Measurements from ENCODE around the gene KIF20B.
A peak's percentile ranks its signal among the peaks of the same experiment; 100 is the strongest.

Gene KIF20B, protein sequence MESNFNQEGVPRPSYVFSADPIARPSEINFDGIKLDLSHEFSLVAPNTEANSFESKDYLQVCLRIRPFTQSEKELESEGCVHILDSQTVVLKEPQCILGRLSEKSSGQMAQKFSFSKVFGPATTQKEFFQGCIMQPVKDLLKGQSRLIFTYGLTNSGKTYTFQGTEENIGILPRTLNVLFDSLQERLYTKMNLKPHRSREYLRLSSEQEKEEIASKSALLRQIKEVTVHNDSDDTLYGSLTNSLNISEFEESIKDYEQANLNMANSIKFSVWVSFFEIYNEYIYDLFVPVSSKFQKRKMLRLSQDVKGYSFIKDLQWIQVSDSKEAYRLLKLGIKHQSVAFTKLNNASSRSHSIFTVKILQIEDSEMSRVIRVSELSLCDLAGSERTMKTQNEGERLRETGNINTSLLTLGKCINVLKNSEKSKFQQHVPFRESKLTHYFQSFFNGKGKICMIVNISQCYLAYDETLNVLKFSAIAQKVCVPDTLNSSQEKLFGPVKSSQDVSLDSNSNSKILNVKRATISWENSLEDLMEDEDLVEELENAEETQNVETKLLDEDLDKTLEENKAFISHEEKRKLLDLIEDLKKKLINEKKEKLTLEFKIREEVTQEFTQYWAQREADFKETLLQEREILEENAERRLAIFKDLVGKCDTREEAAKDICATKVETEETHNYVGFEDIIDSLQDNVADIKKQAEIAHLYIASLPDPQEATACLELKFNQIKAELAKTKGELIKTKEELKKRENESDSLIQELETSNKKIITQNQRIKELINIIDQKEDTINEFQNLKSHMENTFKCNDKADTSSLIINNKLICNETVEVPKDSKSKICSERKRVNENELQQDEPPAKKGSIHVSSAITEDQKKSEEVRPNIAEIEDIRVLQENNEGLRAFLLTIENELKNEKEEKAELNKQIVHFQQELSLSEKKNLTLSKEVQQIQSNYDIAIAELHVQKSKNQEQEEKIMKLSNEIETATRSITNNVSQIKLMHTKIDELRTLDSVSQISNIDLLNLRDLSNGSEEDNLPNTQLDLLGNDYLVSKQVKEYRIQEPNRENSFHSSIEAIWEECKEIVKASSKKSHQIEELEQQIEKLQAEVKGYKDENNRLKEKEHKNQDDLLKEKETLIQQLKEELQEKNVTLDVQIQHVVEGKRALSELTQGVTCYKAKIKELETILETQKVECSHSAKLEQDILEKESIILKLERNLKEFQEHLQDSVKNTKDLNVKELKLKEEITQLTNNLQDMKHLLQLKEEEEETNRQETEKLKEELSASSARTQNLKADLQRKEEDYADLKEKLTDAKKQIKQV (N-terminal part only)

DNA sequence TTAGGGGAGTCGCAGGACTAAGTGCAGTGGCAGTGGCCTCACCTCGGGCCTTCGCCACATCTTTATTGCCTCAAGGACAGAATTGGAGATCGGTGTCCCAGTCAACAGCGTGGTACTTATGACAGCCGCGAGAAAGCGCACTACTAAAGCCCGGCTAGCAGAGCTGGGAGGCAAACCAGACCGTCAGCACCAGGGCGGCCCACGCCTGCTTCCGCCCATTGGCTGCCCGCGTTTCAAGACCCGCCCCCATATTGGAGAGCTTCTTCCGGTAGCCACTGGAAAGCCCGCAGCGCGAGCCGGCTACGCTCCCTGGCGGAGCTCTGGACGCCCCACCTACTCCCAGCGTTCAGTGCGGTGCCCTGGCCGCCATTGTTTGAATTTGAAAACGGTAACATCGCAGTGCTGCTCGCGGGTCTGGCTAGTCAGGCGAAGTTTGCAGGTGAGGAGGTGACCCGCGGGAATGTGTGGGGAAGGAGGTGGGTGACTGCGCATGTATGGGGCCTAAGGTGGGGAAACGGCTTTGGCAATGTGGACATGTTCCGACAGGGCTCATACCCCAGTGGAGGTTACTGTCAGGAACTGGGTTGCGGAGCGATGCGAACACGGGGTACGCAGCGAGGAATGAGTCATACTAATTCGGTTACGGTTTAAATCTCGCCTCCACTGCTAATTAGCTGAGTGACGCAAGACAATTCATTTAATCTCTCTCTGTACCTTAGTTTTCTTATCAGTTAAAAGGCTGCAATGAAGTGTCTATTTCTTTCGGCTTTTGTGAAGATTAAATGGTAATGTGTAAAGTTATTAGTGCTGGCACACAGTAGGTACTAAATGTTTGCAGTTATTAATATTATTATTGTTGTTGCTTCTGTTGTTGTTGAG, at the start of gene KIF20B:
KIF20B (plus strand) TSS at position 349 of the 879 bp plus-strand sequence. CDS start 3,705 bp downstream, outside the sequence.
- H3K4me1 ChIP-seq (ENCODE audit: control insufficient read depth, insufficient read depth, low read length), result peaks cover 9% of the 10 kb centered on the region
- H3K9me3 ChIP-seq (ENCODE audit: control insufficient read depth in 2 of 2, low read length in 2 of 2), result no peaks in the 10 kb centered on the region
- H3K36me3 ChIP-seq (ENCODE audit: control insufficient read depth in 2 of 2, insufficient read depth in 2 of 2, low read length in 2 of 2), result no peaks in the 10 kb centered on the region
- peak within 1 kb of the TSS; percentile 93 to 99 for H3K4me3 ChIP-seq (ENCODE audit: low read length in 2 of 2)
- no peaks in the 10 kb centered on the region for H3K27me3 ChIP-seq (ENCODE audit: control insufficient read depth in 1 of 2, insufficient read depth in 2 of 2, low read length in 2 of 2)
- peak within 1 kb of the TSS; percentile 86 to 90 for H3K9ac ChIP-seq (ENCODE audit: low read length in 2 of 2)
- peak within 1 kb of the TSS; percentile 69 for H3K27ac ChIP-seq (ENCODE audit: low read length)

DNA sequence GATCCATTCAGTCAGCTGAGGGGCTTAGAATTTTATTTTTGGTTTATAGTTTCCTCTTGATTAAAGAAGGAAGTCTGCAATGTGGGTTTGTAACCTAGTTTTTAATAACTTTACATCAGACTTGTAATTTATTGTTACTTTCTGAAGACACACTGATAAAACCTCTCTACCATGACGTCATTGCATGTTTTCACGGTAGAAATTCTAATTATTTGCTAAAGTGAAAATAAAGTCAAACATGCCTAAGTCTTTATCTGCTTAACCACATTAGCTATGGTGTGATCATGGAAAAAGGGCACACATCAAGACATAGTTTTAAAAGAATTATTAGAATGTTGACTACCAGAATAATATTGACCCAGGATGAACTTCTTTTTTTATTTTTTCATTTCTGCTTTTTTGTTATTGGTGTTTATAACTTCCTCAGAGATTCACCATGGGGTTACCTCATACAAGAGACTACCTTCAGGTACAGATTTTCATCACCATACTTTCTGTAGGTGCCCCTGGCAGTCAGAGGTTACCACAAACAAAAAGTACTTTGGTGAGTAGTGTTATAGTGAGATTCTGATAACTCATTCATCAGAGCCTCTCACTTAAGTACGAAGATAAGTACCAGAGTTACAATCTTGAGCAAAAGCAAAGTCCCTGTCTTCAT, 49.3 kb upstream of the KIF20B start:
- Histone ChIP-seq H3K9ac (ENCODE audit: low read length in 2 of 2) (no peak overlapping the region), H3K36me3 (ENCODE audit: control insufficient read depth in 2 of 2, insufficient read depth in 2 of 2, low read length in 2 of 2) (no peaks in the 10 kb centered on the region), H3K27me3 (ENCODE audit: control insufficient read depth in 1 of 2, insufficient read depth in 2 of 2, low read length in 2 of 2) (no peaks in the 10 kb centered on the region), H3K4me3 (ENCODE audit: low read length in 2 of 2) (no peak overlapping the region), H3K9me3 (ENCODE audit: control insufficient read depth in 2 of 2, low read length in 2 of 2) (no peaks in the 10 kb centered on the region), H3K27ac (ENCODE audit: low read length) (no peak overlapping the region), H3K4me1 (ENCODE audit: control insufficient read depth, insufficient read depth, low read length) (no peaks in the 10 kb centered on the region)

DNA sequence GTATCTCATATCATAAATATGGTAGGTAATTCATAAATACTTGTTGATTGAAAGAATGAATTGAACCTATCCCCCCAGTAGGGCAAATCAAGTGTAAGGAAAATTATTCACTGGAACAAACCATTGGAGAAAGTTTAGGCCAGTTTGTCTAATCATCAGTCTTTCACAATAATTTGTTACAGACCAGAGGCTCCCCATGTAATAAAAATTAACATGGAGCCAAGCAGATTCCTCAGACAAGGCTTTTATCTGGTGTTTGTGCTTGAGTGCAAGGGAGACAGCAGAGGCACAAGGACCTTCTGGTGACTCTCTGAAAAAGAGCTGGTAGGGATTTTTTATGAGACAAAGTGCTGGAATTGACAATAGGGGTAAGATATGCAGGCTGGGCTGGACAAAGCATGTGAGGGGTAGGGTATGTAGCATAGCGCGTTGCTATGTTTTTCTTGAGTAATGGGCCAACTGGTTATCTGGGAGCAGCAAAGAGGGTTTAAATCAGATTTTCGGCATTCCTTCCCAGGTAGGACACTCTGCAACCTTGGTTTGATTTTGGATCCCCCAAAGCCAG, 48.5 kb upstream of the KIF20B start:
- no peaks in the 10 kb centered on the region for H3K27me3 ChIP-seq (ENCODE audit: control insufficient read depth in 1 of 2, insufficient read depth in 2 of 2, low read length in 2 of 2)
- no peaks in the 10 kb centered on the region for H3K36me3 ChIP-seq (ENCODE audit: control insufficient read depth in 2 of 2, insufficient read depth in 2 of 2, low read length in 2 of 2)
- no peak overlapping the region for H3K9ac ChIP-seq (ENCODE audit: low read length in 2 of 2)
- H3K9me3 ChIP-seq (ENCODE audit: control insufficient read depth in 2 of 2, low read length in 2 of 2), result no peaks in the 10 kb centered on the region
- H3K4me1 ChIP-seq (ENCODE audit: control insufficient read depth, insufficient read depth, low read length), result no peaks in the 10 kb centered on the region
- no peak overlapping the region for H3K27ac ChIP-seq (ENCODE audit: low read length)
- H3K4me3 ChIP-seq (ENCODE audit: low read length in 2 of 2), result no peak overlapping the region

- Histone ChIP-seq H3K4me3 (ENCODE audit: low read length in 2 of 2) (no peak overlapping the region), H3K27me3 (ENCODE audit: control insufficient read depth in 1 of 2, insufficient read depth in 2 of 2, low read length in 2 of 2) (no peaks in the 10 kb centered on the region), H3K27ac (ENCODE audit: low read length) (no peak overlapping the region), H3K36me3 (ENCODE audit: control insufficient read depth in 2 of 2, insufficient read depth in 2 of 2, low read length in 2 of 2) (no peaks in the 10 kb centered on the region), H3K9me3 (ENCODE audit: control insufficient read depth in 2 of 2, low read length in 2 of 2) (no peaks in the 10 kb centered on the region), H3K9ac (ENCODE audit: low read length in 2 of 2) (no peak overlapping the region), H3K4me1 (ENCODE audit: control insufficient read depth, insufficient read depth, low read length) (no peaks in the 10 kb centered on the region)
Measured at GRCh38 chr10:89653410-89653869, 48.0 kb upstream of the KIF20B start.

DNA sequence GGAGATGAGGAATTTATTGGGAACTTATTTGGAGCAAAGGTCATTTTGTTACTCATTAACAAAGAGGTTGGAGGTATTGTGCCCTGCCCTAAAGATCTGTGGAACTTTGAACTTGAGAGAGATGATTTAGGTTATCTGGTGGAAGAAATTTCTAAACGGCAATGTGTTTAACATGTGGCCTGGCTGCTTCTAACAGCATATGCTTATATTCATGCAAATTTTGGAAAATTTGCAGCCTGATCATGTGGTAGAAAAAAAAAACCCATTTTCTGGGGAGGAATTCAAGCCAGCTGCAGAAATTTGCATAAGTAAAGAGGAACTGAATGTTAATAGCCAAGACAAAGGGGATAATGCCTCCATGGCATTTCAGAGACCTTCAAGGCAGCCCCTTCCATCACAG, 45.7 kb upstream of the KIF20B start:
- Histone ChIP-seq H3K27me3 (ENCODE audit: control insufficient read depth in 1 of 2, insufficient read depth in 2 of 2, low read length in 2 of 2) (no peaks in the 10 kb centered on the region), H3K36me3 (ENCODE audit: control insufficient read depth in 2 of 2, insufficient read depth in 2 of 2, low read length in 2 of 2) (no peaks in the 10 kb centered on the region), H3K4me1 (ENCODE audit: control insufficient read depth, insufficient read depth, low read length) (no peaks in the 10 kb centered on the region), H3K9ac (ENCODE audit: low read length in 2 of 2) (no peak overlapping the region), H3K9me3 (ENCODE audit: control insufficient read depth in 2 of 2, low read length in 2 of 2) (no peaks in the 10 kb centered on the region), H3K27ac (ENCODE audit: low read length) (no peak overlapping the region), H3K4me3 (ENCODE audit: low read length in 2 of 2) (no peak overlapping the region)

- no peaks in the 10 kb centered on the region for H3K36me3 ChIP-seq (ENCODE audit: control insufficient read depth in 2 of 2, insufficient read depth in 2 of 2, low read length in 2 of 2)
- H3K4me1 ChIP-seq (ENCODE audit: control insufficient read depth, insufficient read depth, low read length), result no peaks in the 10 kb centered on the region
- H3K27me3 ChIP-seq (ENCODE audit: control insufficient read depth in 1 of 2, insufficient read depth in 2 of 2, low read length in 2 of 2), result no peaks in the 10 kb centered on the region
- H3K4me3 ChIP-seq (ENCODE audit: low read length in 2 of 2), result no peak overlapping the region
- H3K9ac ChIP-seq (ENCODE audit: low read length in 2 of 2), result no peak overlapping the region
- no peak overlapping the region for H3K27ac ChIP-seq (ENCODE audit: low read length)
- no peaks in the 10 kb centered on the region for H3K9me3 ChIP-seq (ENCODE audit: control insufficient read depth in 2 of 2, low read length in 2 of 2)
Measured at GRCh38 chr10:89657302-89657701, 44.1 kb upstream of the KIF20B start.

GRCh38 chr10:89659143-89660131, 42.0 kb upstream of the KIF20B start:
- Histone ChIP-seq H3K27me3 (ENCODE audit: control insufficient read depth in 1 of 2, insufficient read depth in 2 of 2, low read length in 2 of 2) (no peaks in the 10 kb centered on the region), H3K9ac (ENCODE audit: low read length in 2 of 2) (no peak overlapping the region), H3K4me3 (ENCODE audit: low read length in 2 of 2) (no peak overlapping the region), H3K36me3 (ENCODE audit: control insufficient read depth in 2 of 2, insufficient read depth in 2 of 2, low read length in 2 of 2) (no peaks in the 10 kb centered on the region), H3K27ac (ENCODE audit: low read length) (no peak overlapping the region), H3K4me1 (ENCODE audit: control insufficient read depth, insufficient read depth, low read length) (no peaks in the 10 kb centered on the region), H3K9me3 (ENCODE audit: control insufficient read depth in 2 of 2, low read length in 2 of 2) (no peaks in the 10 kb centered on the region)

DNA sequence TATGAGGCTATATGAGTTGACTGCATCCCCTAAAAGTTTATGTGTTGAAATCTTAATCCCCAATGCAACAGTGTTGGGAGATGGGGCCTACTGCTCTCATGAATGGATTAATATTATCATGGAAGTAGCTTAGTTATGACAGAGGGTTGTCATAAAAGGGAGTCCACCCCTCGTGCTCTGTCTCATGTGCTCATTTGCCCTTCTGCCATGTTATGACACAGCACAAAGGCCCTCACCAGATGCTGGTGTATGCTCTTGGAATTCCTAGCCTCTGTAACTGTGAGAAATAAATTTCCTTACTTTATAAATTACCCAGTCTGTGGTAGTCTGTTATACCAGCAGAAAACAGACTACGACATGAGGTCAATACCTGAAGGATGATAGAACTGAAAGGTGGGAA, 38.8 kb upstream of the KIF20B start:
- no peaks in the 10 kb centered on the region for H3K36me3 ChIP-seq (ENCODE audit: control insufficient read depth in 2 of 2, insufficient read depth in 2 of 2, low read length in 2 of 2)
- no peaks in the 10 kb centered on the region for H3K9me3 ChIP-seq (ENCODE audit: control insufficient read depth in 2 of 2, low read length in 2 of 2)
- H3K9ac ChIP-seq (ENCODE audit: low read length in 2 of 2), result no peak overlapping the region
- no peak overlapping the region for H3K4me3 ChIP-seq (ENCODE audit: low read length in 2 of 2)
- no peaks in the 10 kb centered on the region for H3K4me1 ChIP-seq (ENCODE audit: control insufficient read depth, insufficient read depth, low read length)
- no peaks in the 10 kb centered on the region for H3K27me3 ChIP-seq (ENCODE audit: control insufficient read depth in 1 of 2, insufficient read depth in 2 of 2, low read length in 2 of 2)
- no peak overlapping the region for H3K27ac ChIP-seq (ENCODE audit: low read length)
